Smooth muscle cell of the brain vasculature (primary cell): ENCODE measurements around the gene ESR1.
"Not testable (repeated sequence)": the region's sequence is repeated elsewhere in the genome, so short reads cannot be mapped to it uniquely, and the experiment has no call there.

Experiments used
- DNase-seq: peaks from one replicate; pipeline ENCODE4 v3.0.0-alpha.2; 2012; ENCODE audit warnings: low read depth, low spot score

ESR1 gene

DNA sequence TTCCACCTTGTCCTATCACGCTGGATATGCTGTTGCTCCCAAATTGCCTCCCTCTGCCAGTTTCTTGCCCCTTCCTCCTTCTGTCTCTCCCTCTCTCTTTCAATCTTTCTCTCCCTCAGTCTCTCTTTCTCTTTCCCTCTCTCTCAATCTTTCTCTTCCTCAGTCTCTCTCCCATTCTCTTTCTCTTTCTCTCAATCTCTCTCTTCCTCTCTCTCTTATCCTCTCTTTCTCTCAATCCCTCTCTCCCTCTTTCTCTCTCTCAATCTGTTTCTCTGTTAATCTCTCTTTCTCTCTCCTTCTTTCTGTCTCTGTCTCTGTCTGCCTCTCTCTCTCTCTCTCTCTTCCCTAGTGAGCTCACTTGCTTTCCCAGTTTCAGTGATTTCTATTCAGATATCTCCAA is 245.8 kb downstream of the ESR1 start:
- DNase-seq = no peak

DNA sequence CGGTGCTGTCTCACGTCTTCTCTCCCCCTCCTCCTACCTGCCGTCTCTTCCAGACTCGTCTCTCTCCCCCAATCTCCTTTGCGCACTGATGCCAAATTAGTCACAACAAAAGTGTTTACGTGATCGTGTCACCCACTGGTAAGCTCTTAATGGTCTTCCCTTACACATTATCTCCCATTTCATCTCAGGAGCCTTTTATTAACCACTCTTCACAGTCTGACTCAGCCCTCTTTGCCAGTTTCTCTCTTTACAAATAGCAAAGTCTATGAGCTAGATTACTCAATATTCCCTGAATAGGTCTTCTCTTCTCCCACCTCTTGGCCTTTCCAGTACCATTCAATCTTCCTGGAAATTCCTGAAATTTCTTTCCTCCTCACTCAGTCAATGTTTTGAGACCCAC is 247.0 kb downstream of the ESR1 start:
- no peak for DNase-seq

DNA sequence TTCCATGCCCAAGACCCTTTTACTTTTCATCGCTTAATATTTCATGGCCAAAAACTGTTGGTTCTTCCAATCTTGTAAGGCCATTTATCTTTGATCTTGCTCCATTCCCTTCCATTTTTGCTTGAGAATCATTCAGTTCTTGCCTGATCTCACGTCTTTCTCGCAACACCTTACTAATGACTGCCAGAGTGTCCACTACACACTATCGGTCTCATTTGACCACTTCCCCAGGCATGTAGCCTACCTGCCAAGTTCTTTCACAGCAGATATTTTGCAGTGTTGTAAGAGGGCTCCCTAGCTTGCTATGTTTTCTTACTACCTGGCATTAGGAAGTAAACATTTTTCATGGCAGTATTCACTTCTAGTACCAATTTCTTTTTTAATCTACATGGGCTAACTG is 248.0 kb downstream of the ESR1 start:
- no peak for DNase-seq

DNA sequence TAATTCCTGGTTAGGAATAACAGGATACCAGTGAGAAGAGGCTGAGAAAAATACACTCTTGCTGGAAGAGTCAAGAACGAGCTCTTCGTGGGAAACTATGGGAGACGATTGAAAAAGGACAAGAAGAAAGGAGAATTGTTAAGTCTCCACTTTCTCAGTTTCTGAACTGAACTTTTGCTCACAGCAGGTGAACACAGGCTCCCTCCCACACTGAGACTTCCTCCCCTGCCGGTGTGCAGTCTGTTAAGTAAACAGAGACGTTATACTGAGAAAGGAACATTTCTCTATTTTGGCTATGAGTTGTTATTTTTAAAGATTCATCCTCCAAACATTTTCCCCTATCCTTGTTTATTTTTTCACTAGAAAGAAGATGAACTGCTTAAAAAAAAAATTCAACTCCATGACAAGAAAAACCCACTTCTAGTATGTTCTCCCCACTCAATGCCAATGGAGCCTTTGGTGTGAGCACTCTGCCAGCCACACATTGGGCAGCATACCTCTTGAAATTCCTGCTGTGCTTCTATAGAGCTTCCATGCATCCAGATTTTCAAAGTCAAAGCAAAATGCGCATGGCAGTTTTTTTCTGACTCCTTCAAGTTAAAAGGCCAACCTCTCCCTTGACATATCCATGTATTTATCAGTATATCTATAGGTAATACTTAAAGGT is 250.5 kb downstream of the ESR1 start:
- peak; percentile 73 for DNase-seq

DNA sequence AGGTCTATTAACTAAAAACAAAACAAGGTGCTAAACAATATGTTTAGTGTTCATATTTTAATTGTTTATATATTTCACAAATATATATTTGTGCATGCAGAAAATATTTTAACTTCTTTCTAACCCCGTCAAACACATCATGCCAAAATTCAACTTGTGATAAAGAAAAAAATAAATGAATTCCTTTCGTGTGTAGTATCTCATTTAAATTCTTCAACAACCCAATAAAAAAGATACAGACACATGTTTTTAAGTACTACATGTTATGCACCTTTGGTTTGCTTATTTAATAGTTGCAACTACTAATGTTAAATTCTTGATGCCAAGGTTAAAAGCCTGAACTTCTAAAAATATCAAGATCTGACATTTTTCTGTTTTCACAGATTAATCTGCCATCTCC is 252.4 kb downstream of the ESR1 start:
- no peak for DNase-seq

DNA sequence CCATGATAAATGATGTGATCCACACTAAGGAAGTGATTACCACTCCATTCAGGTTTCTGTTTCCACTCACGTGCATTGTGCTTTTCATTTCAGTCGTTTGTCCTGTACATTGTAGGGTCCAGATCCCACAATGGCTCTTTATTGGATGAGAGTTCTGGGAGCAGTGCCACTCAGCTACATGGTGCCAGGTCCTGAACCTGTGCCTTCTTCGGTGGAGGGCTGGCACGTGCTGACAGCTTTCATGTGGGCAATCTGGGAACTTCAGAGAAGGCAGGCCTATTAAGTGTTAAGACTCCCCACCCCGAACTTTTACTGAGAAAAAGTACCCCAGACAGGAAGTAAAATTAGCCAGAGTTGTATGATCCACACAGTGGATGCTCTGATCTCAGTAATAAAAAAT is 255.0 kb downstream of the ESR1 start:
- DNase-seq = no peak

DNA sequence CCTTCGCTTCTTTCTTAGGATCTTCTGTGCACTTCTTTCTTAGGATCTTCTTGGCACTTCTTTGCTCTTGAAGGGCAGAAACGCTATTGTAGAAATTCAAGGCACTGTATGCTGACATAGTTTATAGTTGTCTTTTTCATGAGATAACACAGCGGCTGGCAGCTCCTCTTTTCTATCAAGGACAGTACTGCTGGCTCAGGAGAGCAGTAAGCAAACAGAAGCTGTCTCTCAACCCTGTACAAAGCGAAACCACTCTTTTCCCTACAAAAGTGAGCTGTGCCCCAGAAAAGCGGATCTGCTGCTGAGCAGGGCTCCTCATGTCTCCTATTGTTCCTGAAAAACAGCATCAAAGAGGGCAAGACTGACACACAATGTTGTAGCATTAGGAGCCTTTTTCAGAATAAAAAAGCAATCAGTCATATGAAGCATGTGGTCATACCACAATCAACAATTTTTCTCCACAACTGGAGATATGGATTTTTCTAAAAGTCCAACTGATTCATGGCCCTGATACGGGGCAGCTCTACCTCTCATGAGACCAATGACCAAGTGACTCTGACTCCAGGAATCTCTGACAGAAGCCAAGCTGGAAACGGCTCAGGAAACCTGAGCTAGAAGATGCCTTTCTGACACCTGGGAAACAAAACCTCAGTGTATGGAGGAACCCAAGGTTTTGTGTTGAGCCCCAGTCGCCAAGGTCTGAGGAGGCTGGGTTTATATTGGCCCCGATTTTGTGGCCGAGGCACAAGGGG is 255.9 kb downstream of the ESR1 start:
- DNase-seq = no peak

DNA sequence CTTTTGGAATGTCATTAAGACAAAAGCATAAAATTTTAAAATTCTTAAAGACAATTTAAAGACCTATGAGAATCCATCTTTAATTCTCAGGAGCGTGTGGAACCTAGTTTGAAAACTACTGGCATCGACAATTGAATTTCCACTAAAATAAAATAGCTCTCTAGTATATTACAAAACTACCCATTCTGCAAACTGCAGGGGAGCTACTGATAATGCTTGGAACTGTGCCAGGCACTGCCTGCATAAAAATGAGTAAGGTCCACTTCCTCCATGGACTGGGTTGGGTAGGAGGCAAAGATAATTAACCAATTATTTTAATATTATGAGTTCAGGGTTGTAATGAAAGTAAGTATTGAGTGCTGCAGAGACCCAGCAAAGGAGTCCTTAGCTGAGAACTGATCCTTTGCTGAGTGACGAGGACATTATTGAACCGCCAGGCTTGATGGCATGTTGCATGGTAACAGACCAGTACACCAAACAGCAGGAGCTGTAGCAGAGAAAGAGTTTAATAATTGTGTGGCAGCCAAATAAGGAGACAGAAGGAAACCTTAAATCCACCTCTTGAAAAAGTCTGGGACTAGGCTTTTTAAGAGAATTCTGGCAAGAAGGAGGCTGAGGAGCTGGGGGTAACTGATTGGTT is 261.3 kb downstream of the ESR1 start:
- DNase-seq = no peak

DNA sequence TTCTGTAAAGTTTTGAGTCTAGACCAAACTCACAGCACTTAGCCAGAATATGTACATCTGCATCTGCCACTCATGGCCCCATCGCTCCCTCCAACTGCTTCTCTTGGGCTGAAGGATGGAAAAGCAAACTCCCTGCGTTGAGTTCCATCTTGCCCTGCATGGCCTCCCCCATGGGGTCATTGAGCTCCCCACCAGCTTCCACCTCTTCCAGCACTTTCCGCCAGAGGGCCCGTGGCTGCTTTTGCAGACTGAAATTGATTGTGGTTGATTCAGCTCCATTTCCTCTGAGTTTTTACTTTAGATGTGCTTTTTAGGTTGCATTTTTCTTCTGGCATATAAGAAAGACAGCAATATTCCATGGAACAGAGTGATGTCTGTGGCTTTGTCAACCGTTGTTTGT is 263.1 kb downstream of the ESR1 start:
- DNase-seq = no peak

DNA sequence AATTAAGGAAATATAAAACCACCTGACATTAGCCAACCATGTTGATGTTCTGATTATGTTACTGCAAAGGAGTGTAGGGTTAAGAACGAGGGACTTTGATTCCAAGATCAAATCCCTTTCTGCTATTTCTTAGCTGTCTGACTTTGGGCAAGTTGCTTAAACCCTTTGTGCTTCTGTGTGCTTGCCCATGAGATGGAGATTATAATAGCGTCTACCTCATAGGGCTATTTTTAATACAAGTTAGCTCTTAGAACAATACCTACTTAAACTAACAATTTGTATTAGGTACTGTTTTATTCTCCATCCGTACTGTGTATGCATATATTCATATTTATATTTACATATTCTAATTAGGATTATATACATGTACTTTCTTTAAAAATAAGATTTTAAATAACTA is 263.8 kb downstream of the ESR1 start:
- DNase-seq = no peak

DNA sequence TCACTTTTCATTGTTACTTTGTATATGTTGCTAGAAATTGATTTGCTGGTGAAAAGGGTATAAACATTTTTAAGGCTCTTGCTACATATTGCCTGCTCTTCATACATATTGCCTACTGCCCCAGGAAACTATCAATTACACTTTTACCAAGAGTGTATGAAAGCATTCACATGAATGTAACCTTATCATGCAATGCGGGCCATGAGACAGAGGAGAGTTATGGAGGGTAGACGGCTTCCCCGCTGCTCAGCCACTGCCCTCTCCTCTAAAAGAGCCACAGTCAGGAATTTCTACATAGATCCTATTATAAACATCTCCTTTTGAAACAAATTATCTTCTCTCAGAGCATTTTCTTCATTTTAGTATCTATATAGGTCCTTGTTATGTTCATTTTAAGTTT is 264.4 kb downstream of the ESR1 start:
- no peak for DNase-seq

DNA sequence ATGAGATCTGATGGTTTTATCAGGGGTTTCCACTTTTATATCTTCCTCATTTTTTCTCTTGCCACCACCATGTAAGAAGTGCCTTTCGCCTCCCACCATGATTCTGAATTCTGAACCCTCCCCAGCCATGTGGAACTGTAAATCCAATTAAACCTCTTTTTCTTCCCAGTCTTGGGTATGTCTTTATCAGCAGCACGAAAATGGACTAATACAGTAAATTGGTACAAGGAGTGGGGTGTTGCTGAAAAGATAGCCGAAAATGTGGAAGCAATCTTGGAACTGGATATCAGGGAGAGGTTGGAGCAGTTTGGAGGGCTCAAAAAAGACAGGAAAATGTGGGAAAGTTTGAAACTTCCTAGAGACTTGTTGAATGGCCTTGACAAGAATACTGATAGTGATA is 268.8 kb downstream of the ESR1 start:
- not testable (repeated sequence) for DNase-seq

DNA sequence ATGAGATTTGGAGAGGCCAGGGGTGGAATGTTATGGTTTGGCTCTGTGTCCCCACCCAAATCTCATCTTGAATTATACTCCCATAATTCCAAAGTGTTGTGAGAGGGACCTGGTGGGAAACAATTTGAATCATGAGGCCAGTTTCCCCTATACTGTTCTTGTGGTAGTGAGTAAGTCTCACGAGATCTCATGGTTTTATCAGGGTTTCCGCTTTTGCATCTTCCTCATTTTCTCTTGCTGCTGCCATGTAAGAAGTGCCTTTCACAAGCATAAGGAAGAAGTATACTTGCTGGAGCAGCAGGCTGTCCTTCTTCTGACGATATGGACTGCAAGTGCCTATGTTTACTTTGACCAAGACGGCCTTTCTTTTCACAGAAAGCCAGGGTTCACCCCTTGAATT is 270.5 kb downstream of the ESR1 start:
- no peak for DNase-seq

DNA sequence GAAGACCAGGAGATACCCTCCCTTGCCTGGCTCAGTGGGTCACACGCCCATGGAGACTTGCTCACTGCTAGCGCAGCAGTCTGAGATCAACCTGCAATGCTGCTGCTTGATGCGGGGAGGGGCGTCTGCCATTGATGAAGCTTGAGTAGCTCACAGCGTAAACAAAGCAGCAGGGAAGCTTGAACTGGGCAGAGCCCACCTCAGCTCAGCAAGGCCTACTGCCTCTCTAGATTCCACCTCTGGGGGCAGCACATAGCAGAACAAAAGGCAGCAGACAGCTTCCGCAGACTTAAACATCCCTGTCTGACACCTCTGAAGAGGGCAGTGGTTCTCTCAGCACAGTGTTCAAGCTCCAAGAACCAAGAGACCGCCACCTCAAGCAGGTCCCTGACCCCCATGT is 271.3 kb downstream of the ESR1 start:
- DNase-seq = no peak

DNA sequence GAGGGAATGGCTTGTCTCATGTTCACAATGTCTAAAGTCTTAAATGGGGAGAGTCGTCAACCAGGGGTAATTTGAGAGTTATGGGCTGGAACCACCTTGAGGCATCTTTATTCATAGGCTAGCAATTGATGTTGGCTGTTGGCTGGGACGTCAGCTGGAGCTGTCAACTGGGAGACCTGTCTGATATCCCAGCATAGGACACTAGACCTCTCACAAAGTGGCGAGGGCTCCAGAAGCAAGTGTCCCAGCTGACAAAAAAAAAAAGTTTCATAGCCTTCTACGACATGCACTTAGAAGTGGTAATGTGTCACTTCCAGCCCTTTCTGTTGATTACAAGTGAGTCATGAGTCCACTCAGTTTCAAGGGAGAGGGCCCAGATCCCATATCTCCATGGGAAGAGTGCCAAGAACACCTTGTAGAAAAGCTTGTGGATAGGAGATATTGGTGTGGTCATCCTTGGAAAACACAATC is 278.0 kb downstream of the ESR1 start:
- no peak for DNase-seq

DNA sequence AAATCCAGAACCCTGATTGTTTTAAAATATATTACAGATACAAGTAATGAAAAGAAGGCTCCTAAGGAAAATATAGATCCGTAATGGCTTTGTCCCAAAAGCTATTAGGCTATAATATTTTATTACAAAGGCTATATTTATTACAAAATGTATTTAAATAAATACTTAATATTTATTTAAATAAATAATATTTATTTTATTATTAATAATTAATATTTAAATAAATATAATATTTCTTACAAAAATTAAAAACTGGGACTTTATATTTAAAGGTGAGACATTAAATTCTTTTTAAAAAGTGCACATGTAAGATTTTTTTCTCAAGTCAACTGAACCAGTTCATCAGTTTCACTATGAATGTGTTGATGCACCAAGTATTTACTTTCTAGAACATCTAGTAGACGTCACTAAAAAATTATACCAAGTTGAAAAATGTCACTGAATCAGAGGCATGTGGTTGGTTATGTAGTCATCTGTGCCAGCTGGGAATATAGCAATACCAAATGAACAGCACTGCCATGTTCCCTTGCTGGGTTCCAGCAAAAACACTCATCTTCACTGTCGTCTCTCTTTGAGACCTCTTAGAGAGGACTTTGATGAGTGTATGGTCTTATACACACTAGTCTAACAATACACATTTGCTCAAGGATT is 278.9 kb downstream of the ESR1 start:
- DNase-seq = no peak

DNA sequence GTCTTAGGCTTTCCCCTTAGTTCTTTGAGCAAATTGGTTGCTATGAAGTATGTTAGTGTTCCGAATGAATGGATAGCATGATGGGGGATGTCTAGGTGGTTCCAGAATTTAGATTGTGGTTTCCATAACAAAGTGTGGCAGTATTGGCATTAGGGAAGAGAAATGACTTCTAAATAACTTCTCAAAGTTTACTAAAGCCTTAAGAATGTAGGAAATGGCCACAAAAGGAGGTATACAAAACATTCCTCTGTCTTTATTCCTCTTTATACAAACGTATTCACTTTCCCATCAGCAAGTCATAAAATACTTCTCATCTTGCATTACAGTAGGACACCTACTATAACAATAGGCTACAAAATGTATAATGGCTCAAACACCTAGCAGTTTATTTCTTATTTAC is 279.6 kb downstream of the ESR1 start:
- DNase-seq = no peak

DNA sequence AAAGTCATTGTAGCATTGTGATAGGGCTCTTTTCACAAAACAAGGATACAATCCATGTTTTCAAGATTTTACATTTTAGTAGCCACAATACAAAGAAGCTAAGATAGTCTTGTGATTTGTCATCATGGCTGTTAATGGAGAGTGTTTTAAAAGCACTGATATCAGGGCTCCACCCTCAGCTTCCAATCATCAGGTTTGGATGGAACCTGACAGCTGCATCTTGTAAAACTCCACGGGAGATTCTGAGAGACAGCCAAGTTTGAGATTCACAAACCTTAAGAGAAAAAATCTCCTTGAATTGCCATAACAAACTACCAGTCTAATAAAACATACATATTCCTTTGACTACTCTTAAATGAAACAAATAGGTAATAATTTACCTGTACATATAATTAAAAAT is 280.2 kb downstream of the ESR1 start:
- DNase-seq = no peak

DNA sequence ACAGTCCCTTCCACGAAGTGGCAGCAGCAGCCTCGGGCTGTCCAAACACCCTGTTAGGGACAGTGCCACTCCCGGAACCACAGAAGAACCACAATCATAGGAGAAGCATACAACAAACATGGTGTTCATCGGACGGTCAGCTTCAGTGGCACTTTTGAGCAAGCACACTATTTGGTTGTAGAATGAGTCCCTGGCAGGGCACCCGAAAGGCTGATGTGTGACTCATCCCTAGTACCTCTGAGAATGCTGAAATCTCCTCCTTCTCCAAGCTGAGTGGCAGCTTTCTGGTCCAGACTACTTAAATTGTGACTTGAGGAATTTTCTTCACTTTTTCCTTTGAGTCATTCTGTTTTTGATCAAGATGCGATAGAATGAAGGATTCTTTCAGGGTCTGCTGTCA is 282.5 kb downstream of the ESR1 start:
- no peak for DNase-seq

DNA sequence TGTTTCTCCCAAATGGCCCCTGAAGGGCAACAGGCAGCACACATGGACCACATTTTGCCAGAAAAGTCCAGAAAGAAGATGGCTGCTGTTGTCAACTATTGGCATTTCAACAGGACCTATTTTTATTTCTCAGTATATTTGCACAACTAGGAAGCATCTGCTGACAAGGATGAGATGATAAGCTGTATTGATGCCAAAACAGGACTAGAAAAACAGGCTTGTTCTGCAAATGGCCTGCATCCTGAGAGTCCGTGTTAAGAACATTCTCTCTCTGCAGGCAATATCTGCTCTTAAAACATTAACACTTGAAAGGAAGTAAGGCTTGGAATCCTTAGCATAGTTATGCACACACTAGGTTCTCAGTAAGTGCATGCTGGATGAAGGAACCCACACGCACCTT is 283.7 kb downstream of the ESR1 start:
- no peak for DNase-seq

DNA sequence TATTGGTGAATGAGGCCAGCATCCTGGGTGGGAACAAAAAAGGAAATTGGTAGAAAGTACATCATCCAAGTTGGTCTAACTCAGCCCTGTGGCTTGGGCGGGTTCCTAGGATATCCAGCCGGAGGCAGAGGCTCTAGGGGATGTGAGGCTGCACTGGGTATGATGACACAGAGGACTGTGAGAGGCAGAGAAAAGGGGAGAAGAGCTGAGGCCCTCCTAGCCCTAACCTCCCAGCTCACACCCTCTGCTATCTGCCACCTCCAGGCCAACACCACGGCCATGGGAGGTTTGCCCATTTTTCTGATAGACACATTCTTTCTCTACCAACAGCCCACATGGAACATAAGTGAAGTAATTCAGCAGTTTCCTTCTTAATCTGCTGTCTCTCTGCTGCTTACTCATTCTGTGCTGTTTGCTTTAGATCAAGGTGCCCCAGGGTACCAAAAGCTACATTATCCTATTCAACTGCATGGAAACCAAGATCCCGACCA is 284.4 kb downstream of the ESR1 start:
- no peak for DNase-seq

DNA sequence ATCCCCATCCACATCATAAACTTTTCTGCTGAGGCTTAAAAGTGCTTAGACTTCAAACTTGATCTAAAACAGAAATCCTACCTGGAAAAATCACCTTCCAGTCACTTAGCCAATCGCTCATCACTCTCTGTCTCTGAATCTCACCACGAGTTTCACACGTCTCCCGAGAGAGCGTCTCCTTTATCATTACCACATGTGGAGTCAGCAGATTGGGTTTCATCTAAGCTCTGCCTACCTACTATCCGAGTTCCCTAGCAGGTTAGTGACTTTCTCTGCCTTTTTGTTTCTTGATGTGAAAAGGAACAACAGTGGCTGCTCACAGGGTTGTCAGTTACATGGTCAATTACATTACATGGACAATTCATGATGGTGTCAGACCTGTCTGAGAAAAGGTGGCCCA is 286.2 kb downstream of the ESR1 start:
- no peak for DNase-seq
